Epidermal melanocyte (primary cell): ENCODE results near the gene ENDOV.
"Not testable (repeated sequence)": the region's sequence is repeated elsewhere in the genome, so short reads cannot be mapped to it uniquely, and the experiment has no call there.

Experiments
- DNase-seq: peaks from one replicate; pipeline ENCODE4 v3.0.0; 2011; ENCODE audit warnings: low spot score; ENCODE audit not compliant: insufficient read length

ENDOV gene

GRCh38 chr17:80388175-80388574, 26.8 kb upstream of the ENDOV start:
- DNase-seq = no peak

- DNase-seq = no peak
These were observed 26.4 kb upstream of the ENDOV start for GRCh38 chr17:80388601-80389000.

GRCh38 chr17:80389011-80389995, 25.7 kb upstream of the ENDOV start:
- no peak for DNase-seq

GRCh38 chr17:80393241-80393890, 21.6 kb upstream of the ENDOV start:
- DNase-seq = no peak

- DNase-seq = no peak
These were observed 21.0 kb upstream of the ENDOV start for GRCh38 chr17:80393961-80394360.

- no peak for DNase-seq
These were observed 20.2 kb upstream of the ENDOV start for GRCh38 chr17:80394629-80395216.

GRCh38 chr17:80395402-80396151, 19.4 kb upstream of the ENDOV start:
- DNase-seq = no peak

- no peak for DNase-seq
These were observed 18.6 kb upstream of the ENDOV start for GRCh38 chr17:80396157-80397033.

GRCh38 chr17:80397034-80397387, 18.0 kb upstream of the ENDOV start:
- DNase-seq = no peak

GRCh38 chr17:80397686-80398085, 17.3 kb upstream of the ENDOV start:
- no peak for DNase-seq

GRCh38 chr17:80401086-80401485, 13.9 kb upstream of the ENDOV start:
- DNase-seq = not testable (repeated sequence)

GRCh38 chr17:80402102-80402501, 12.9 kb upstream of the ENDOV start:
- not testable (repeated sequence) for DNase-seq

- no peak for DNase-seq
These were observed 12.0 kb upstream of the ENDOV start for GRCh38 chr17:80402959-80403358.

GRCh38 chr17:80406146-80406545, 8.8 kb upstream of the ENDOV start:
- DNase-seq = no peak

GRCh38 chr17:80407917-80408316, 7.0 kb upstream of the ENDOV start:
- not testable (repeated sequence) for DNase-seq

GRCh38 chr17:80408872-80409271, 6.1 kb upstream of the ENDOV start:
- DNase-seq = no peak

- DNase-seq = no peak
These were observed 5.3 kb upstream of the ENDOV start for GRCh38 chr17:80409626-80410025.

GRCh38 chr17:80410441-80411087, 4.4 kb upstream of the ENDOV start:
- DNase-seq = not testable (repeated sequence)

- DNase-seq = no peak
These were observed 1.0 kb upstream of the ENDOV start for GRCh38 chr17:80413771-80414507.

GRCh38 chr17:80414508-80414802, 512 bp upstream of the ENDOV start:
- no peak for DNase-seq
